ENCODE results near the gene PRSS36. TPM values are rescaled to one million over a fixed set of nuclear protein-coding genes. Genes with fewer than 3 reads are reported as not detected.
A peak's percentile ranks its signal among the peaks of the same experiment; 100 is the strongest.

Gene PRSS36
- total RNA-seq, 1 donor from 2014 or later, result 0.60 TPM

DNA sequence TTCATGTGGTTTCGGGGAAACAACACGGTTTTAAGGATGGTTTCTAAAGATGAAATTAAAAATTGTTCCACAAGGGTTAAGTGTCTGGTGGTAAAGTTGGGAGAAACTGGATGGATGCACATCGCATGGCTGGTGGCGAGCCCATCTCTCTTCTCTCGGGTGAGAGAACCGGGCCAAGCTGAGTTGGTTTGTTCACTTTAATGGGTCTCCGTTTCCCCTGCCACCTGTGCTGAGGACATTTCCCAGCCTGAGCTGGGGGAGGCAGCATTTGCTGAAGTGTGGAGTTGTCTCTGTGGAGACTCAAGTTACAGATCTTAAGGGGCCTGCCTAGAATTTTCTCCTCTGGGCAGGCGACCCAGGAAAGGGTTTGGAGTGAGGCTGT lies 37.9 kb upstream of the PRSS36 start:
- Mint-ChIP-seq H3K27ac (no peak overlapping the region), H3K36me3 (ENCODE audit: low read depth) (peaks cover 97% of the 10 kb centered on the region), H3K4me1 (peaks cover 46% of the 10 kb centered on the region), H3K27me3 (no peaks in the 10 kb centered on the region), H3K4me3 (no peak overlapping the region), H3K9me3 (no peaks in the 10 kb centered on the region)
- ChIA-PET CTCF (interaction anchor here (0.6 to 1.3 kb wide), 2 partner anchors 45 to 68 kb away, joined by 3 to 5 read pairs; no protein-coding TSS in a partner anchor), POLR2A (interaction anchor here (0.6 to 1.1 kb wide), 6 partner anchors 10 to 70 kb away, joined by 3 to 5 read pairs (median 5); partner anchors contain the start of genes KAT8 and PYCARD)
- intact Hi-C loops (cut with micrococcal nuclease), result no loop called here
- no peak for DNase-seq
- ATAC-seq (ENCODE audit: low read depth), result no peak
- TF ChIP-seq, protein P1, sequence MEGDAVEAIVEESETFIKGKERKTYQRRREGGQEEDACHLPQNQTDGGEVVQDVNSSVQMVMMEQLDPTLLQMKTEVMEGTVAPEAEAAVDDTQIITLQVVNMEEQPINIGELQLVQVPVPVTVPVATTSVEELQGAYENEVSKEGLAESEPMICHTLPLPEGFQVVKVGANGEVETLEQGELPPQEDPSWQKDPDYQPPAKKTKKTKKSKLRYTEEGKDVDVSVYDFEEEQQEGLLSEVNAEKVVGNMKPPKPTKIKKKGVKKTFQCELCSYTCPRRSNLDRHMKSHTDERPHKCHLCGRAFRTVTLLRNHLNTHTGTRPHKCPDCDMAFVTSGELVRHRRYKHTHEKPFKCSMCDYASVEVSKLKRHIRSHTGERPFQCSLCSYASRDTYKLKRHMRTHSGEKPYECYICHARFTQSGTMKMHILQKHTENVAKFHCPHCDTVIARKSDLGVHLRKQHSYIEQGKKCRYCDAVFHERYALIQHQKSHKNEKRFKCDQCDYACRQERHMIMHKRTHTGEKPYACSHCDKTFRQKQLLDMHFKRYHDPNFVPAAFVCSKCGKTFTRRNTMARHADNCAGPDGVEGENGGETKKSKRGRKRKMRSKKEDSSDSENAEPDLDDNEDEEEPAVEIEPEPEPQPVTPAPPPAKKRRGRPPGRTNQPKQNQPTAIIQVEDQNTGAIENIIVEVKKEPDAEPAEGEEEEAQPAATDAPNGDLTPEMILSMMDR (IDR thresholded peaks at IDR 0.05), result no peak

DNA sequence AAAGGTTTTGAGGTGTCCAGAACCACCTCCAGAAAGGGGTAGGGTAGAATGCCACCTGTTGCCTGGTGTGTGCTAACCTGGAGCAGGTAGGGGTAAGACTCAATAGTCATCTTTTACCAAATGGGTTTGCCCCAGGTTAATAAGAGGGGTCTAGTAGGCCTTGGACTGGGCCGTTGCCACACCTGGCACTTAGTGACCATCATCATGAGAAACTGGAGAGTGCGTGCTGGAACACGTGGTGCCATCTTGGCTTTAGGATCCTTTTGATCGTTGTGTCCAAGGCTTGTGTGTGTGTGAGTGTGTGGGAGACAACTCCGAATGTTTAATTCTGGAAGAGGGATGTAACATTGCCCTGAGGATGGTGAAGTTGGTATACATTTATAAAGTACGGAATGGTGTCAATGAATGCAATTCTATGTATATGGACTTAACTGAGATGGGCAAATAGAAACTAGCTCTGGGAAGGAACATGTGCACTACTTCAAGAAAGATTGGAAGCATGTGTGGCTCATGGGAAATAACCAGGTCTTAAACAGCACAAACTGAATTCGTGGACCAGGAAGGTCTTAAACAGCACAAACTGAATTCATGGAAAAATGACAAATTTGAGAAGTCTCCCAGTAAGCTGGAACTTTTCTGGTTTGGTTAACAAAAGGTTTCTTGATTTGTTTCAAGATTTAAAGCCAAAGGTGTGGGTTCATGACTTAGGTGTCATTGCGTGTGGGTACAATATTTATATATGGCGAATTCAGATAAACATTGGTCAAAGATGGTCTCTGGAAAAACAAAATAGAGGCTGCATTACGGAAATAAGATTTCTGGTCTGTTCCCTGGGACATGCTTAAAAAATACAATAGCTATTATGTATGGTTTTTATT lies 37.3 kb upstream of the PRSS36 start:
- Mint-ChIP-seq H3K9me3 (no peaks in the 10 kb centered on the region), H3K4me3 (no peak overlapping the region), H3K36me3 (ENCODE audit: low read depth) (peaks cover 98% of the 10 kb centered on the region), H3K27ac (no peak overlapping the region), H3K4me1 (peaks cover 52% of the 10 kb centered on the region), H3K27me3 (no peaks in the 10 kb centered on the region)
- intact Hi-C loops (cut with micrococcal nuclease), result no loop called here
- DNase-seq (no peak), ATAC-seq (ENCODE audit: low read depth) (no peak)
- TF ChIP-seq, protein P1 (IDR thresholded peaks at IDR 0.05), result no peak
- CTCF ChIA-PET, result interaction anchor here (0.6 to 1.3 kb wide), 3 partner anchors 45 to 93 kb away, joined by 3 to 5 read pairs (median 3); no protein-coding TSS in a partner anchor
- POLR2A ChIA-PET, result interaction anchor here (0.6 to 1.1 kb wide), 6 partner anchors 9 to 70 kb away, joined by 3 to 5 read pairs (median 5); partner anchors contain the start of genes KAT8 and PYCARD

GRCh38 chr16:31186176-31186575 lies 36.3 kb upstream of the PRSS36 start:
- ATAC-seq (ENCODE audit: low read depth) (no peak), DNase-seq (no peak)
- Mint-ChIP-seq H3K4me3 (no peak overlapping the region), H3K27ac (no peak overlapping the region), H3K27me3 (no peaks in the 10 kb centered on the region), H3K36me3 (ENCODE audit: low read depth) (peaks cover 97% of the 10 kb centered on the region), H3K4me1 (peaks cover 52% of the 10 kb centered on the region), H3K9me3 (no peaks in the 10 kb centered on the region)
- TF ChIP-seq, protein P1 (IDR thresholded peaks at IDR 0.05), result no peak
- ChIA-PET CTCF (interaction anchor here (0.7 kb wide), 1 partner anchor 92 kb away, joined by 3 read pairs; no protein-coding TSS in a partner anchor), POLR2A (interaction anchor here (0.6 to 0.8 kb wide), 3 partner anchors 12 to 36 kb away, joined by 3 to 4 read pairs (median 3); no protein-coding TSS in a partner anchor)
- intact Hi-C loops (cut with micrococcal nuclease), result no loop called here

DNA sequence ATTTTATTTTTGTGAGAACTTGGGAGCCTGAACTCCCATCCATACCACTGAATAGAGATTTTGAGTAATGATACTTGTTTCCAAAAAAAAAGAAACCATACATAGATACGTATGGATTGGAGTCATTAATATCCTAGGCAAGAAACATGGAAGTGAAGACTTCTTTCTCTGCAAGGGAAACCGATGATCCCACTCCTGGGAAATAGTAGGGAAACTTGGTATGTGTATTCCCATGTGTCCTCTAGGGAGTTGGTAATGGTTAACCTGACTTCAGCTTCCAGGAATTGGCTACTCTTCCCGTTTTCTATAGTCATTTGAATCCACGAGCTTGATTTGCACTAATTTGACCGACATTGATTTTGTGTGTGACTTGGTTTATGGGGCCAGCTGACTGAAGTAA lies 35.5 kb upstream of the PRSS36 start:
- intact Hi-C loops (cut with micrococcal nuclease), result no loop called here
- Mint-ChIP-seq H3K4me3 (no peak overlapping the region), H3K27ac (peak overlapping the region; percentile 33), H3K27me3 (no peaks in the 10 kb centered on the region), H3K36me3 (ENCODE audit: low read depth) (peaks cover 93% of the 10 kb centered on the region), H3K9me3 (no peaks in the 10 kb centered on the region), H3K4me1 (peaks cover 51% of the 10 kb centered on the region)
- CTCF ChIA-PET, result no interaction called here
- no peak for ATAC-seq (ENCODE audit: low read depth)
- no peak for DNase-seq
- POLR2A ChIA-PET, result interaction anchor here (0.8 kb wide), 1 partner anchor 13 kb away, joined by 3 read pairs; no protein-coding TSS in a partner anchor
- TF ChIP-seq, protein P1 (IDR thresholded peaks at IDR 0.05), result no peak

DNA sequence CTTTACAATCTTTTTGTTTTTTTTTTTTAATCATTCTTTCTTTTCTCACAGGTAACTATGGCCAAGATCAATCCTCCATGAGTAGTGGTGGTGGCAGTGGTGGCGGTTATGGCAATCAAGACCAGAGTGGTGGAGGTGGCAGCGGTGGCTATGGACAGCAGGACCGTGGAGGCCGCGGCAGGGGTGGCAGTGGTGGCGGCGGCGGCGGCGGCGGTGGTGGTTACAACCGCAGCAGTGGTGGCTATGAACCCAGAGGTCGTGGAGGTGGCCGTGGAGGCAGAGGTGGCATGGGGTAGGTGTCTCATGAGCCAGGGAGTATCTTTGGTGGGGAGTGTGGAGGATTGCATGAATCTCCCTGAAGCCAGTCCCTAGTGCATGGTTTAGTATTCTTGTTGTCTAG lies 35.0 kb upstream of the PRSS36 start:
- intact Hi-C loops (cut with micrococcal nuclease), result no loop called here
- CTCF ChIA-PET, result no interaction called here
- TF ChIP-seq, protein P1 (IDR thresholded peaks at IDR 0.05), result no peak
- no peaks in the 10 kb centered on the region for H3K9me3 Mint-ChIP-seq
- H3K4me1 Mint-ChIP-seq, result peaks cover 47% of the 10 kb centered on the region
- ATAC-seq (ENCODE audit: low read depth) (no peak), DNase-seq (no peak)
- H3K27ac Mint-ChIP-seq, result peak overlapping the region; percentile 46
- peaks cover 91% of the 10 kb centered on the region for H3K36me3 Mint-ChIP-seq (ENCODE audit: low read depth)
- H3K4me3 Mint-ChIP-seq, result no peak overlapping the region
- POLR2A ChIA-PET, result interaction anchor here (0.6 to 2.9 kb wide), 3 partner anchors 8 to 60 kb away, joined by 3 to 13 read pairs (median 4); no protein-coding TSS in a partner anchor
- H3K27me3 Mint-ChIP-seq, result no peaks in the 10 kb centered on the region

All from activated B cell treated with CpG ODN at 0.5 μM for 24 hours (primary cell).